K562 (cell line): ENCODE data around the gene MAML1. TPM values are rescaled to one million over a fixed set of nuclear protein-coding genes. Genes with fewer than 3 reads are reported as not detected.

Experiments
- HMG20A ChIP-seq: fragments of 450-650 bp; formaldehyde crosslinking; conservative IDR thresholded peaks from 2 replicates; pipeline ENCODE4 v1.4.0; 2020; ENCODE audit warnings: mild to moderate bottlenecking, mixed read lengths
- ZC3H4 ChIP-seq: sonication (generic); formaldehyde crosslinking; IDR thresholded peaks from 2 replicates; pipeline ENCODE4 v1.9.0; 2021; ENCODE audit warnings: missing genetic modification reagents, borderline replicate concordance
- ZNF324 ChIP-seq: fragments of 250-450 bp; sonication (Bioruptor Pico); IDR thresholded peaks from 2 replicates; pipeline ENCODE4 v1.4.0; 2020; ENCODE audit warnings: mild to moderate bottlenecking
- polyA plus RNA-seq, 8 experiments: library from polyadenylated mRNA; depleted of rRNA in 4 of 8; stranded (reverse) in 5 of 8; unstranded in 3 of 8; fragments of >200 nt; fragmentation: Nextera tagmentation in 2 of 8; fragmentation: Illumina TruSeq in 1 of 8; extraction: Ambion mirVana in 2 of 8; extraction: Trizol in 1 of 8; gene quantifications; 2 replicates each; pipeline versions ENCODE4 v1.2.1 to v1.2.3, GENCODE V29; 2011 to 2014; ENCODE audit warnings: inconsistent platforms in 1 of 8, missing spikeins in 1 of 8
- total RNA-seq, 7 experiments: library from RNA; depleted of rRNA in 6 of 7; stranded (reverse); fragments of >200 nt in 6 of 7; fragmentation: Illumina TruSeq in 2 of 7; extraction: Trizol in 2 of 7; gene quantifications; 2 replicates each; pipeline versions ENCODE4 v1.2.1 to v1.2.3, GENCODE V29; 2011 to 2021; ENCODE audit warnings: low replicate concordance in 1 of 7
- TF ChIP-seq, protein P1 (sequence below), 2 experiments: fragments of 450-650 bp; IDR thresholded peaks; 2 replicates each; pipeline ENCODE4 v1.6.1; 2016; ENCODE audit warnings: mild to moderate bottlenecking in 2 of 2, borderline replicate concordance in 1 of 2, low read depth in 1 of 2, moderate library complexity in 1 of 2
- TF ChIP-seq, protein P2 (sequence below), 2 experiments: fragments of 450-650 bp in 1 of 2; sonication (generic) in 1 of 2; formaldehyde crosslinking in 1 of 2; IDR thresholded peaks; 2 replicates each; pipeline versions ENCODE4 v1.7.1 to v1.9.0; 2016 to 2022; ENCODE audit warnings: inconsistent platforms in 1 of 2, mild to moderate bottlenecking in 1 of 2, missing genetic modification reagents in 1 of 2

Gene MAML1
- total and polyA plus RNA-seq, 9 of the 15 experiments (the other 6 are each of a cell fraction or from before 2014, with no cell fraction given): 0.32 to 18.4 (median 7.0) TPM

DNA sequence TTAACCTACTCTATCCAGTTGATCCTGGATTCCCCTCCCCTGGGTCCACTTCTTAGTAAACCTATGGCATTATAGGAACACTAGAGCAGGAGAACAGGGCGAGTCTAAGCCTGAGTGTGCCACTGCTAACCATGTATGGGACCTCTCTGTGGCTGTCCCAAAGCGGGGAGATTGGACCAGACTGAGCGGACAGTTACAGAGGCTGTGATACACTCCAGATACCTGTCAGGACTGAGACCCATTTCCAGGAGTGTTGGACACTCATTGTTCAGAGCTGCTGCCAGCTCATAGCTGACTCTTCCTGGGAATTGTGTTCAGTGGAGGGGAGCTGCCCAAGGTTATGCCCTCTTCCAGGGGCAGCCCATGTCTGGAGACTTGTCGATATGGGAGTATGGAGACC lies 49.2 kb downstream of the MAML1 start (continued):
- TF ChIP-seq, protein P1, sequence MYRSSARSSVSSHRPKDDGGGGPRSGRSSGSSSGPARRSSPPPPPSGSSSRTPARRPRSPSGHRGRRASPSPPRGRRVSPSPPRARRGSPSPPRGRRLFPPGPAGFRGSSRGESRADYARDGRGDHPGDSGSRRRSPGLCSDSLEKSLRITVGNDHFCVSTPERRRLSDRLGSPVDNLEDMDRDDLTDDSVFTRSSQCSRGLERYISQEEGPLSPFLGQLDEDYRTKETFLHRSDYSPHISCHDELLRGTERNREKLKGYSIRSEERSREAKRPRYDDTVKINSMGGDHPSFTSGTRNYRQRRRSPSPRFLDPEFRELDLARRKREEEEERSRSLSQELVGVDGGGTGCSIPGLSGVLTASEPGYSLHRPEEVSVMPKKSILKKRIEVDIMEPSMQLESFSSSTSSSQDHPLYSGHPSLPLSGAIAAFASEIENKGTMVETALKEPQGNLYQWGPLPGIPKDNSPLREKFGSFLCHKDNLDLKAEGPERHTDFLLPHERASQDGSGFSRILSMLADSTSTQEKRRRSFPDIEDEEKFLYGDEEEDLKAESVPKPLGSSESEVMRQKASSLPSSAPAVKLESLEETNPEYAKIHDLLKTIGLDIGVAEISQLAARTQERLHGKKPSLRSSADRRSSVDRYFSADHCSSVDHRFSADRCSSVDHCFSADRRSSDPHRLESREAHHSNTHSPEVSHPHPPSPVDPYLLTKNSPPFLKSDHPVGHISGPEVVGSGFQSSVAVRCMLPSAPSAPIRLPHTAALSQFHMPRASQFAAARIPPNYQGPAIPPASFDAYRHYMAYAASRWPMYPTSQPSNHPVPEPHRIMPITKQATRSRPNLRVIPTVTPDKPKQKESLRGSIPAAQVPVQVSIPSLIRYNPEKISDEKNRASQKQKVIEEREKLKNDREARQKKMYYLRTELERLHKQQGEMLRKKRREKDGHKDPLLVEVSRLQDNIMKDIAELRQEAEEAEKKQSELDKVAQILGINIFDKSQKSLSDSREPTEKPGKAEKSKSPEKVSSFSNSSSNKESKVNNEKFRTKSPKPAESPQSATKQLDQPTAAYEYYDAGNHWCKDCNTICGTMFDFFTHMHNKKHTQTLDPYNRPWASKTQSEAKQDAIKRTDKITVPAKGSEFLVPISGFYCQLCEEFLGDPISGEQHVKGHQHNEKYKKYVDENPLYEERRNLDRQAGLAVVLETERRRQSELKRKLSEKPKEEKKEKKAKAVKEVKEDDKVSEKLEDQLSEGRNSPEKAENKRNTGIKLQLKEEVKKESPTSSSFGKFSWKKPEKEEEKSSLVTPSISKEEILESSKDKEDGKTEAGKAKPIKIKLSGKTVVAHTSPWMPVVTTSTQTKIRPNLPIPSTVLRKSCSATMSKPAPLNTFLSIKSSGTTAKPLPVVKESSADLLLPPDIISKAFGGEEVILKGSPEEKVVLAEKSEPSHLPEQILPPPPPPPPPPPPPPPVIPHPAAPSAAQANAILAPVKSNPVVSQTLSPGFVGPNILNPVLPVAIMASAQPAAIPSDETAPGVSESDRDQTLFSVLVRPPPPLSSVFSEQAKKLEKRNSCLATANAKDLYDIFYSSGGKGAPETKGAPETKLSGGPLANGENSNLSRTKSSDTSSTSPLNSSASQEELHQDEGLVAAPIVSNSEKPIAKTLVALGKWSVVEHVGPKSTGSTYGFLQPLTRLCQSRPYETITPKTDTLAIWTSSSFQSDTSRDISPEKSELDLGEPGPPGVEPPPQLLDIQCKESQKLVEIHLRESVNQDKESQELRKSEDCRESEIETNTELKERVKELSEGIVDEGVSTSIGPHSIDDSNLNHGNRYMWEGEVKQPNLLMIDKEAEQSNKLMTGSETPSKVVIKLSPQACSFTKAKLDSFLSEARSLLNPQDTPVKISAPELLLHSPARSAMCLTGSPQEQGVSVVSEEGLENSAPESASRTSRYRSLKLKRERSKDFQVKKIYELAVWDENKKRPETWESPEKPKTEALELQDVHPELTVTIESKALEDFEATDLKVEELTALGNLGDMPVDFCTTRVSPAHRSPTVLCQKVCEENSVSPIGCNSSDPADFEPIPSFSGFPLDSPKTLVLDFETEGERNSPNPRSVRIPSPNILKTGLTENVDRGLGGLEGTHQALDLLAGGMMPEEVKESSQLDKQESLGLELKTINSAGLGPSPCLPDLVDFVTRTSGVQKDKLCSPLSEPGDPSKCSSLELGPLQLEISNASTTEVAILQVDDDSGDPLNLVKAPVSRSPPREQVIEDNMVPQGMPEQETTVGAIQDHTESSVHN (IDR thresholded peaks at IDR 0.05; ENCODE audit: borderline replicate concordance in 1 of 2, low read depth in 1 of 2): no peak
- TF ChIP-seq ZNF324 (CRISPR knock-in tag) (no peak), HMG20A (CRISPR knock-in tag) (no peak), ZC3H4 (no peak)
- TF ChIP-seq, protein P2, sequence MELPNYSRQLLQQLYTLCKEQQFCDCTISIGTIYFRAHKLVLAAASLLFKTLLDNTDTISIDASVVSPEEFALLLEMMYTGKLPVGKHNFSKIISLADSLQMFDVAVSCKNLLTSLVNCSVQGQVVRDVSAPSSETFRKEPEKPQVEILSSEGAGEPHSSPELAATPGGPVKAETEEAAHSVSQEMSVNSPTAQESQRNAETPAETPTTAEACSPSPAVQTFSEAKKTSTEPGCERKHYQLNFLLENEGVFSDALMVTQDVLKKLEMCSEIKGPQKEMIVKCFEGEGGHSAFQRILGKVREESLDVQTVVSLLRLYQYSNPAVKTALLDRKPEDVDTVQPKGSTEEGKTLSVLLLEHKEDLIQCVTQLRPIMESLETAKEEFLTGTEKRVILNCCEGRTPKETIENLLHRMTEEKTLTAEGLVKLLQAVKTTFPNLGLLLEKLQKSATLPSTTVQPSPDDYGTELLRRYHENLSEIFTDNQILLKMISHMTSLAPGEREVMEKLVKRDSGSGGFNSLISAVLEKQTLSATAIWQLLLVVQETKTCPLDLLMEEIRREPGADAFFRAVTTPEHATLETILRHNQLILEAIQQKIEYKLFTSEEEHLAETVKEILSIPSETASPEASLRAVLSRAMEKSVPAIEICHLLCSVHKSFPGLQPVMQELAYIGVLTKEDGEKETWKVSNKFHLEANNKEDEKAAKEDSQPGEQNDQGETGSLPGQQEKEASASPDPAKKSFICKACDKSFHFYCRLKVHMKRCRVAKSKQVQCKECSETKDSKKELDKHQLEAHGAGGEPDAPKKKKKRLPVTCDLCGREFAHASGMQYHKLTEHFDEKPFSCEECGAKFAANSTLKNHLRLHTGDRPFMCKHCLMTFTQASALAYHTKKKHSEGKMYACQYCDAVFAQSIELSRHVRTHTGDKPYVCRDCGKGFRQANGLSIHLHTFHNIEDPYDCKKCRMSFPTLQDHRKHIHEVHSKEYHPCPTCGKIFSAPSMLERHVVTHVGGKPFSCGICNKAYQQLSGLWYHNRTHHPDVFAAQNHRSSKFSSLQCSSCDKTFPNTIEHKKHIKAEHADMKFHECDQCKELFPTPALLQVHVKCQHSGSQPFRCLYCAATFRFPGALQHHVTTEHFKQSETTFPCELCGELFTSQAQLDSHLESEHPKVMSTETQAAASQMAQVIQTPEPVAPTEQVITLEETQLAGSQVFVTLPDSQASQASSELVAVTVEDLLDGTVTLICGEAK (IDR thresholded peaks at IDR 0.05): no peak
- TF ChIP-seq, protein P2 (CRISPR knock-in tag; IDR thresholded peaks at IDR 0.05): no peak
